SKM-1 treated with dmso at 0.1 percent for 144 hours (cell line): ENCODE data around the gene GNAI2.
"Not testable (repeated sequence)": the region's sequence is repeated elsewhere in the genome, so short reads cannot be mapped to it uniquely, and the experiment has no call there.

Source experiments
- DNase-seq: peaks from one replicate; lab custom pipeline; 2025; ENCODE audit not compliant: unreplicated experiment; lab: John Stamatoyannopoulos, UW

The GNAI2 gene

GRCh38 chr3:50244813-50245212, 8.8 kb downstream of the GNAI2 start:
- DNase-seq: not testable (repeated sequence)

GRCh38 chr3:50245251-50245745, 9.3 kb downstream of the GNAI2 start:
- DNase-seq: no peak

DNA sequence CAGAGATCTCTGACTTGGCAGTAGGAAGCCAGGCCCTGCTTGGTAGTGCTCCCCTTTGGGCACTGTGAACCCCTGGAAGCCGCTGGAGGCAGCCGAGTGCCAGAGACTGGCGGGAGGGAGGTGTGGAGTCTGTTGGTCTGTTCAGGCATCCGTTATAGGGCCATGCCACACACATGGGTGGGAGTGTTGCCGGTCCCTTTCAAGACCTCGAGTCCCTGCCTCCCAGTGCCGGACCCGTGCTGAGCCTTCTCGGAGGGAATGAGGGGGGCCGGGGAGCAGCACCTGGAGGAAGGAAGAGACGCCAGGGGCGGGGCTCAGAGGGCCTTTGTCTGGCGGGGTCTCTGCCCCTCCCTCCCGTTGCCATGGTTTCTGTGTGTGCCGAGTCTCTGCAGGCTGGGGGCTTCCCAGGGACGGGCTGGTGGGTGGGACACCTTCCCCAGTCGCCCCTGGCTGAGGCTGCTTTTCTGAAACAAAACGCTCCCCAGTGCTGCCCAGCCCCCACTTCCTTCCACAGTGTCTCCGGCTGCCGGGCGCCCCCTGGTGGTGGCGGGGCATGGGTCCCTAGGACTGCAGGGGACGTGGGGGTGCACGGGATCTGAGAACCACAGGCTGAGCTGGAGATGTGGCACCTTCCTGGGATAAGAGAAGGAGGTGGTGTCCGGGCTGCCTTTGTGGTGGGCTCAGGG, 10.0 kb downstream of the GNAI2 start:
- DNase-seq: peak; percentile 62

GRCh38 chr3:50246517-50246954, 10.5 kb downstream of the GNAI2 start:
- DNase-seq: peak; percentile 81

GRCh38 chr3:50248387-50248786, 12.4 kb downstream of the GNAI2 start:
- DNase-seq: no peak

- DNase-seq: no peak
Measured at GRCh38 chr3:50249457-50249856, 13.5 kb downstream of the GNAI2 start.

DNA sequence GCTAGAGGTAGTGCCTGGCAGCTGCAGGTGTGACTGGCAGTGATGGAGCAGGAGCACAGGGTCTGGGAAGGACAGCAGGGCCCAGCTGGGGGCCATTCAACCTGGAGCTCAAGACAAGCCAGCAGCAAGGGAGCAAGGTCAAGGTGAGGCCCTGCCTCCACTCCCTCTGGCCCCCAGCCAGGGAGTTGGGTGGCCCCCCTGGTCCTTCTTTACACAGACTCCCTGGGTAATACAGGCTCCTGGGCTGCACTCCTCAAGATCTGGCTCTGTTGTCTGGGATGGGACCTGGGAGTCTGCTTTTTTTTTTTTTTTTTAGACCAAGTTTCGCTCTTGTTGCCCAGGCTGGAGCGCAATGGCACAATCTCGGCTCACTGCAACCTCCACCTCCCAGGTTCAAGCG, 14.5 kb downstream of the GNAI2 start:
- no peak for DNase-seq

- DNase-seq: no peak
Measured at GRCh38 chr3:50251220-50251619, 15.2 kb downstream of the GNAI2 start.

DNA sequence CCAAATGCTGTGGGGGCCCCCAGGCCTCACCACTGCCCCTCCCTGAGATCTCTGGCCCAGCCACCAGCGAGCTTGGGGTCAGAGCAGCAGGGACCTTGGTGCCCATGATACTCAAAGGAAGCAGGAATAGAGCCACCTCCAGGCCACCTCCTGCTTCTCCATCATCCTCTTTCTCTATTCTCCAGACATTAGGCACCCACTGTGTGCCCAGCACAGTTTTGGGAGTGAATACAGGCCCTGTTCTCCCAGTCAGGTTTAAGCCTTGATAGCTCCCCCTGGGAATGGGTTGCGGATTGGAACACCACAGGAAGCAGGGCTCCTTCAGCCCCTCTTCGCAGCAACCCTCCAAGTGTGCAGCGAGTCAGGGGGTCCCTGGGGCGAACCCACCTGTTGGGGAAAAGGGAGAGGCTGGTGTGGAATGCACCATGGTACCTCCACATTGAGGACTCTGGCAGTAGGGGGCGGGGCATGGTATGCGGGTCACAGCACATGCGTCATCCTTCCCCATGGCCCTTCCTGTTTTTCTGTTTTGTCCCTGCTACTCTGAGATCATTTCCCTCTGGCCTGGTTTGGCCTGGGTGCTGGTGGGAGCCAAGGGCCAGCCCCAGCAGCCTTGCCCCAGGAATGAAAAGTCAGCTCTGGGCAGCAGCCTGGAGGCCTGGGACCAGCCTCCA, 18.7 kb downstream of the GNAI2 start:
- DNase-seq: peak; percentile 58

GRCh38 chr3:50255251-50255615, 19.2 kb downstream of the GNAI2 start:
- no peak for DNase-seq

DNA sequence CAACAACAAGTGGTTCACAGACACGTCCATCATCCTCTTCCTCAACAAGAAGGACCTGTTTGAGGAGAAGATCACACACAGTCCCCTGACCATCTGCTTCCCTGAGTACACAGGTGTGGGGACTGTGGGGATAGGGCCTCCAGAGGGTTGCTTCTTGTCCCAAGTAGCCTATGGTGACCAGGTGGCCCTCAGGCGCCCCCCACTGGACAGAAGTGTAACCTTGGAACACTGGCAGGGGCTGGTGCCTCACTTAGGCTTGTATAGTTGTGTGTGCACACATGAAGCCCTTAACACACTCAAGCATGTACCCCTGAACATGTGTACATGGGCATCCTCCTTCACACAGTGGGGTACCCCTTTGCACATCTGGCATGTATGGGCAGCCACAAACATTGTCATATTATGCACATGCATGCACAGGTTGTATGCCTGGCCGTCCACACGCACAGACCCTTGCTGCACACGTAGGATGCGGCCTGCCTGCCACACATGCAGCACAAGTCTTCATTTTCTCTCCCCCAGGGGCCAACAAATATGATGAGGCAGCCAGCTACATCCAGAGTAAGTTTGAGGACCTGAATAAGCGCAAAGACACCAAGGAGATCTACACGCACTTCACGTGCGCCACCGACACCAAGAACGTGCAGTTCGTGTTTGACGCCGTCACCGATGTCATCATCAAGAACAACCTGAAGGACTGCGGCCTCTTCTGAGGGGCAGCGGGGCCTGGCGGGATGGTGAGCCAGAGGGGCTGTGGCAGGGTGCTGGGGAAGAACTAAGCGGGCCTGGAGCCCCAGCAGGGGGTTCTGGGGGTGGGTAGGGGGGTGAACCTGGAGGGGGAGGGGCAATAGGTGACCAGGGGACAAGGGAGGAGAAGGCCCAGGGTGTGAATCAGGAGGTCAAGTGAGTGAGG, 21.2 kb downstream of the GNAI2 start:
- DNase-seq: peak; percentile 25

GRCh38 chr3:50258029-50258680, 22.2 kb downstream of the GNAI2 start:
- no peak for DNase-seq

- DNase-seq: no peak
Measured at GRCh38 chr3:50258979-50259378, 23.0 kb downstream of the GNAI2 start.

GRCh38 chr3:50259432-50260026, 23.5 kb downstream of the GNAI2 start:
- DNase-seq: no peak

DNA sequence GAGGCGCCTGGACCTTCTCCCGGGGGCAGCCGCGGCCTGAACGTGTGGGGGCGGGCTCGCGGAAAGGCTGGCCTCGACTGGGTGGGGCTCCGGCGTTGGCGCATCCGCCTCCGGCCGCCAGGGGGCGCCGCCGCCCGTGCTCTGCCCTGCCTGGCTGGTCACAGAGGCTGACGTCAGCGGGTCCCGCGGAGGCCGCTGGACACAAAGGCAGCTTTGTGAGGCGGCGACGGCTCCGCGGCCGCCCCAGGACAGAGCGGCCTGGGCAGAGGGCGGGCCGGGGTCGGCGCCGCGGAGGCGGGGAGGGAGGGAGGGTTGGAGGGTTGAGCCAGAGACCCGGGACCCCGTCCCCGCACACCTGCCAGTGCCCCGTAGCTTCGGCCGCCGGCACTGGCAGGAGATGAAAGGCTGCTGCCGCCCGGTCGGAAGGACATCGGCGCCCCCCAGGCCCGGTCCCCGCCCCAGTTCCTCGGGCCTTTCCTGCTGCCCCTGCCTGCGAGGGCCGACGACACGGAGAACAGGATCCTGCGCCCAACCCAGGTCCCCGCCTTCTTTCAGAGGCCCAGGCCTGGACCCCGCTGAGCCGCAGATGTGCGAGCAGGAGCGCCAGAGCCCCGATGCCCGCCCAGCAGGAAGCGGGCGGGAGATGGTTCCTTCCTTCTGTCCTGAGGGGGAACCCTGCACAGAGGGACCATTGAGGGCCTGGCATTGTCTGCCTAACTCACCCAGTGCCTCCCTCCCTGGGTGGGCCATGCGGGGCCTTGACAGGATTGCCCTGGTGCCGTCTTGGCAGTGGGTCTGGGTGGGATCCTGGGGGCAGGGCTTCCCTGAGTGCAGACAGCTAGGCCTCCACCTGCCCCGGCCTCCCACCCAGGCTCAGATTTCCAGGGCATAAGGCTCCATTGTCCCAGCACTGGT, 24.3 kb downstream of the GNAI2 start:
- peak; percentile 84 for DNase-seq

GRCh38 chr3:50260942-50261441, 25.0 kb downstream of the GNAI2 start:
- no peak for DNase-seq

DNA sequence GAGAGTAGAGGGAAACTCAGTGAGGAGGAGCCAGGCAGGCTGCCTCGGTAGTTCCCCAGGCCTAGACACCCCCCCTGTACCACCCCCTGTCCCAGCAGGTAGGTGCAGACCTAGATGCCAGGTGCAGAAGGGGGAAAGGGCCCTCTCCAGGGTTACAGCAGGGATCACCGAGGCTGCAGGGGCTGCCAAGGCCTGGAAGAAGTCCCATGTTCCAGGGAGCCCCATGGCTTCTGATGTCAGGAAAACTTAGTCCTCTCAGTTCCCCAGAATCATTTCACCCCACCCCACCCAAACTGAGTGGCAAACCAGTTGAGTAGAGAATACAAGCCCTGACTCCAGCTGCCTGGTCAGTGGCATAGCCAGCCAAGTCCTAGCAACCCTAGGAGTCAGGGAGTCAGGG, 25.5 kb downstream of the GNAI2 start:
- DNase-seq: no peak

- not testable (repeated sequence) for DNase-seq
Measured at GRCh38 chr3:50262200-50262599, 26.2 kb downstream of the GNAI2 start.

DNA sequence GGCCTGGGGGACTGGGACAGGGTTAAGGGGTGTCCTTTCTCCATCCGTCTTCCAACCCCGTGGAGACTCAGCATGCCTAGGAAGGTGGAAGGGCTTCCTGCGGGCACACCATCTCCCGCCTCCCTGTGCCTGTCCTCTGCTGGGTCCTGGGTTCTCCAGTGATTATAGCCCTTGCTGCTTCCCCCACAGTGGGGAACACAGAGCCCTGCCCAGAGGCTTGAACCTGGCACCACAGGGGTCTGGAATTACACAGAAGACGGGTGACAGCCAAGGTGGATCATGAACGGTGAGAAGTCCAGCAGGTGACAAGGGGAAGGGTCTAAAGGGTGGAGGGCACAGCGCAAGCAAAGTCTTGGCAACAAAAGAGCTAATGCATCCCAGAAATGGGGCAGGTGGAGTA, 26.8 kb downstream of the GNAI2 start:
- DNase-seq: no peak
